Gastrocnemius medialis (tissue), 4 donors: Measurements from ENCODE around the gene RBCK1. TPM values are rescaled to one million over a fixed set of nuclear protein-coding genes. Genes with fewer than 3 reads are reported as not detected.

ENCODE experiments used
- ATAC-seq, 2 donors: fragments of 150-250 bp; one replicate each; pipeline ENCODE4 v1.9.1; 2016
- DNase-seq, 2 donors: peaks; one replicate each; pipeline ENCODE4 v3.0.0-alpha.2; 2019
- H3K27ac ChIP-seq, 4 donors: fragments of 200-600 bp; sonication (generic); 1 replicate in 1 of 4; 2 replicates in 3 of 4; pipeline ENCODE4 v1.5.1; 2016 to 2018; ENCODE audit warnings: mild to moderate bottlenecking in 2 of 4, moderate library complexity in 1 of 4
- H3K27me3 ChIP-seq, 3 donors: fragments of 200-600 bp; sonication (generic) in 2 of 3; 1 replicate in 1 of 3; 2 replicates in 2 of 3; pipeline versions ENCODE4 v1.5.1 to v1.6.0; 2016 to 2019; ENCODE audit warnings: mild to moderate bottlenecking in 1 of 3, moderate library complexity in 1 of 3
- H3K36me3 ChIP-seq, 2 donors: fragments of 200-600 bp; sonication (generic) in 1 of 2; one replicate each; pipeline ENCODE4 v1.5.1; 2017 to 2018
- H3K4me1 ChIP-seq, 2 donors: fragments of 200-600 bp; sonication (generic) in 1 of 2; one replicate each; pipeline ENCODE4 v1.5.1; 2016 to 2017; ENCODE audit warnings: mild to moderate bottlenecking in 2 of 2
- H3K4me3 ChIP-seq, 4 donors: fragments of 200-600 bp; sonication (generic) in 3 of 4; 1 replicate in 1 of 4; 2 replicates in 3 of 4; pipeline ENCODE4 v1.5.1; 2016 to 2019; ENCODE audit warnings: mild to moderate bottlenecking in 2 of 4
- H3K9me3 ChIP-seq, 3 donors: fragments of 200-600 bp; sonication (generic) in 2 of 3; 1 replicate in 1 of 3; 2 replicates in 2 of 3; pipeline ENCODE4 v1.5.1; 2016 to 2019
- POLR2A ChIP-seq, 2 donors: fragments of 450-650 bp; IDR thresholded peaks; one replicate each; pipeline ENCODE4 v1.6.1; 2017; ENCODE audit warnings: antibody characterized with exemption in 2 of 2, mild to moderate bottlenecking in 2 of 2, moderate library complexity in 2 of 2
- in situ Hi-C, 4 donors: fragments of 200-750 bp; cut with MboI; loops; one replicate each; pipeline versions ENCODE4 v1.15.0 to v1.8.0; 2017; ENCODE audit warnings: low sequenced_read_pairs in 4 of 4
- intact Hi-C: fragments of 100-400 bp; cut with DNase I; formaldehyde crosslinking; loops from one replicate; pipeline ENCODE4 v1.15.1; 2023; ENCODE audit warnings: low total_unique reads
- total RNA-seq, 4 donors: library from RNA; depleted of rRNA; stranded (reverse); fragments of >200 nt; gene quantifications; one replicate each; pipeline versions ENCODE4 v1.1.0 to v1.2.3, GENCODE V29; 2016
- TF ChIP-seq, protein P1 (sequence below), 5 experiments: fragments of 450-650 bp in 3 of 5; fragments of 200-600 bp in 2 of 5; sonication (generic) in 2 of 5; IDR thresholded peaks in 4 of 5; conservative IDR thresholded peaks in 1 of 5; 1 replicate in 4 of 5; 2 replicates in 1 of 5; pipeline ENCODE4 v1.5.1; 2016 to 2019; ENCODE audit warnings: antibody characterized with exemption in 5 of 5, mild to moderate bottlenecking in 3 of 5, moderate library complexity in 3 of 5

RBCK1 gene
- total RNA-seq, 4 donors from 2014 or later, result 38.6 to 76.5 (median 62.6) TPM

DNA sequence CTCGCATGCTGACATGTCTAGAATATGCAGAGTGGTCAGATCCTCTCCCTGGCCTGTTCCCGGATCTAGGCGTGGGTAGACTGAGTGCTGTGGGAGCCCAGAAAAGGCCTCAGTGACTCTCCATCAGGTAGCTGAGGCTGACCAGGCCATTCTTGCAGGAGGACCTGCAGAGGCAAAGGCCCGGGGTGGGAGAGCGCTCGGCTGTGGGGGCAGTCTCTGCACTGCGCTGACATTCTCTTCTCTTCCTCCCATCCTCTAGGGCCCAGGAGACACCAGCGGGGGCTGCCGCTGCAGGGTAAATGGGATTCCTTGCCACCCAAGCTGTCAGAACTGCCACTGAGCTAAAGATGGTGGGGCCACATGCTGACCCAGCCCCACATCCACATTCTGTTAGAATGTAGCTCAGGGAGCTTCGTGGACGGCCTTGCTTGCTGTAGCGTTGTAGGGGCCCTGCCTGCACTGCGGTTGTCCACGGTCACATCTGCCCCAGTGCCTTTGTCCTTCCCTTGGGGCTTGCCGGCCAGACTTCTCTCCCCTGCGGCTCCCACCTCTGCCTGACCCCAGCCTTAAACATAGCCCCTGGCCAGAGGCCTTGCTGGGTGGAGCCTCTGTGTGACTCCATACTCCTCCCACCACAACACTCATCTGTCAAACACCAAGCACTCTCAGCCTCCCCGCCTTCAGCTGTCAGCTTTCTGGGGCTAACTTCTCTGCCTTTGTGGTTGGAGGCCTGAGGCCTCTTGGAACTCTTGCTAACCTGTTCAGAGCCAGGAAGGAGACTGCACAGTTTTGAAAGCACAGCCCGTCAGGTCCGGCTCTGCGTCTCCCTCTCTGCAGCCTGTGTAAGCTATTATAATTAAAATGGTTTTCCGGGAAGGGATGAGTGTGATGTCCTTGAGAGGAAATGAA is 22.2 kb downstream of the RBCK1 start:
- in situ Hi-C loops (loop anchor here in 1 of 4 donors (10.0 kb wide), 1 partner anchor 76 kb away; no protein-coding TSS in a partner anchor), intact Hi-C loops (no loop called here)
- Histone ChIP-seq H3K27ac (no peak overlapping the region), H3K36me3 (peaks cover 0 to 58% of the 10 kb centered on the region in 2 donors), H3K4me1 (peaks cover 0 to 12% of the 10 kb centered on the region in 2 donors), H3K9me3 (no peaks in the 10 kb centered on the region), H3K27me3 (no peaks in the 10 kb centered on the region), H3K4me3 (no peak overlapping the region)
- DNase-seq (no peak), ATAC-seq (no peak)
- TF ChIP-seq, protein P1, sequence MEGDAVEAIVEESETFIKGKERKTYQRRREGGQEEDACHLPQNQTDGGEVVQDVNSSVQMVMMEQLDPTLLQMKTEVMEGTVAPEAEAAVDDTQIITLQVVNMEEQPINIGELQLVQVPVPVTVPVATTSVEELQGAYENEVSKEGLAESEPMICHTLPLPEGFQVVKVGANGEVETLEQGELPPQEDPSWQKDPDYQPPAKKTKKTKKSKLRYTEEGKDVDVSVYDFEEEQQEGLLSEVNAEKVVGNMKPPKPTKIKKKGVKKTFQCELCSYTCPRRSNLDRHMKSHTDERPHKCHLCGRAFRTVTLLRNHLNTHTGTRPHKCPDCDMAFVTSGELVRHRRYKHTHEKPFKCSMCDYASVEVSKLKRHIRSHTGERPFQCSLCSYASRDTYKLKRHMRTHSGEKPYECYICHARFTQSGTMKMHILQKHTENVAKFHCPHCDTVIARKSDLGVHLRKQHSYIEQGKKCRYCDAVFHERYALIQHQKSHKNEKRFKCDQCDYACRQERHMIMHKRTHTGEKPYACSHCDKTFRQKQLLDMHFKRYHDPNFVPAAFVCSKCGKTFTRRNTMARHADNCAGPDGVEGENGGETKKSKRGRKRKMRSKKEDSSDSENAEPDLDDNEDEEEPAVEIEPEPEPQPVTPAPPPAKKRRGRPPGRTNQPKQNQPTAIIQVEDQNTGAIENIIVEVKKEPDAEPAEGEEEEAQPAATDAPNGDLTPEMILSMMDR (IDR thresholded peaks at IDR 0.05 in 4 of 5, conservative IDR thresholded peaks at IDR 0.05 in 1 of 5), result no peak
- no peak for TF ChIP-seq POLR2A (IDR thresholded peaks at IDR 0.05)

DNA sequence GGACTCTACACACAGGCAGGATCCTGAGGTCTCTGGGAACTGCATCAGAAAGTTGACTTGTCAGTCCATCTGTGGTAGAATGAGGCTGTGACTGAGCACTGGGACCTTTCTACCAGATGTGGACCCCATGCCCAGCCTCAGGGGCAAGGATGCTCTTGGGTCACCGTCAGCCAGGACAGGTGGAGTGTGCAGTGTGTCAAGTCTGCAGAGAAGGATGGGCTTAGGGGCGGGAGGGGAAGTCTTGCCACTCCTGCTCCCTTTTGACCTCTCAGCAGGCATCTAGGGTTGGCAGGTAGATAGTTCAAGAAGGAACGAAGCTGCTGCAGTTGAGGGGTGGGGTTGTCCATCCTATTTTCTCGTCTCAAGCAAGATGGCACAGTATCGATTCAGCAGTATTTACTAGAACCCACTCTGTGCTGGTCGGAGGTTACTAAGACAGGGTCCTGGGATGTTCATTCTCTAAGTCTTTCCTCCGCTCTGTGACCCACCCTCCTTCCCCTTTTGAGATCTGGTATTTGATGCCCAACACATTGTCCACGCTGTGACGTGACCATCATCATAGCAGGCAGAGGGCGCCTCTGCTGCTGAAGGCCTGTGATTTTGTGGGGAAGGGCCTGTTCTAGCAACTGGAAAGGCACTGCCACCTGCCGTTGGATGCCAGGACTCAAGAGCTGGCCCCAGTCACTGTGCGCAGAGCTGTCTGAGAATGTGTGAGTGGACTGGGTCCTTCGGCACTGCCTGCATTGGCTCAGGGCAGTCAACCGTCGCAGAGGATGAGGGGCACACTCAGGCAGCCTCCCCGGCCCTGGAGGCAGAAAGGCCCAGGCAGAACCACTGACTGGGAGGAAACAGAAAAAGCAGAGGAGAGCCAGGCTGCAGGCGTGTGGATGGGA is 23.2 kb downstream of the RBCK1 start:
- Histone ChIP-seq H3K27me3 (no peaks in the 10 kb centered on the region), H3K4me3 (no peak overlapping the region), H3K36me3 (peaks cover 0 to 67% of the 10 kb centered on the region in 2 donors), H3K27ac (no peak overlapping the region), H3K4me1 (peaks cover 0 to 12% of the 10 kb centered on the region in 2 donors), H3K9me3 (no peaks in the 10 kb centered on the region)
- no peak for TF ChIP-seq POLR2A (IDR thresholded peaks at IDR 0.05)
- TF ChIP-seq, protein P1 (IDR thresholded peaks at IDR 0.05 in 4 of 5, conservative IDR thresholded peaks at IDR 0.05 in 1 of 5), result peak; percentile 43 to 57 (median 49)
- ATAC-seq, result peak; percentile 79 to 81
- in situ Hi-C loops (loop anchor here in 1 of 4 donors (10.0 kb wide), 1 partner anchor 76 kb away; no protein-coding TSS in a partner anchor), intact Hi-C loops (loop anchor here (1.0 kb wide), 1 partner anchor 77 kb away; no protein-coding TSS in a partner anchor)
- DNase-seq, result peak; percentile 28 to 60

DNA sequence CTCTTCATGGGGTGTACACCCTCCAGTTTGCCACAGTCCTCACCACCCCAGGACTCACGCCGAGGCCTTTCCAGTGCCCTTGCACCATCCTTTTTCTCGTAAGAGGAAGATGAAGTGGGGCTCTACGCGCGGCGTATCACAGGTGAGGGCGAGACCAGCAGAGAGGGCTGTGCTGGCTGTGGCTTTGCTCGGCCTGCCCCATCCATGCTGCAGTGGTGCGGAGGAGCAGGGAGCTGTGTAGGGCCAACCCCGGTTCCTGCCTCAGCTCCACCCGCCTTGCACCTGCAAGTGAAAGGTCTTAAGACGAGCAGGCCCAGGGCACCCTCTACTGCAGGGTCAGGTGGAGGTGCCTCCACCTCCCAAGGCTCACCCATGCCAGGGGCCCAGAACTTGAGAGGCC is 24.1 kb downstream of the RBCK1 start:
- H3K36me3 ChIP-seq, result peaks cover 0 to 67% of the 10 kb centered on the region in 2 donors
- no peak overlapping the region for H3K27ac ChIP-seq
- no peaks in the 10 kb centered on the region for H3K9me3 ChIP-seq
- DNase-seq, result no peak
- no peak for TF ChIP-seq POLR2A (IDR thresholded peaks at IDR 0.05)
- TF ChIP-seq, protein P1 (IDR thresholded peaks at IDR 0.05 in 4 of 5, conservative IDR thresholded peaks at IDR 0.05 in 1 of 5), result no peak
- intact Hi-C loops, result no loop called here
- in situ Hi-C loops, result loop anchor here in 1 of 4 donors (10.0 kb wide), 1 partner anchor 77 kb away; no protein-coding TSS in a partner anchor
- peaks cover 0 to 12% of the 10 kb centered on the region in 2 donors for H3K4me1 ChIP-seq
- no peak overlapping the region for H3K4me3 ChIP-seq
- ATAC-seq, result no peak
- no peaks in the 10 kb centered on the region for H3K27me3 ChIP-seq

DNA sequence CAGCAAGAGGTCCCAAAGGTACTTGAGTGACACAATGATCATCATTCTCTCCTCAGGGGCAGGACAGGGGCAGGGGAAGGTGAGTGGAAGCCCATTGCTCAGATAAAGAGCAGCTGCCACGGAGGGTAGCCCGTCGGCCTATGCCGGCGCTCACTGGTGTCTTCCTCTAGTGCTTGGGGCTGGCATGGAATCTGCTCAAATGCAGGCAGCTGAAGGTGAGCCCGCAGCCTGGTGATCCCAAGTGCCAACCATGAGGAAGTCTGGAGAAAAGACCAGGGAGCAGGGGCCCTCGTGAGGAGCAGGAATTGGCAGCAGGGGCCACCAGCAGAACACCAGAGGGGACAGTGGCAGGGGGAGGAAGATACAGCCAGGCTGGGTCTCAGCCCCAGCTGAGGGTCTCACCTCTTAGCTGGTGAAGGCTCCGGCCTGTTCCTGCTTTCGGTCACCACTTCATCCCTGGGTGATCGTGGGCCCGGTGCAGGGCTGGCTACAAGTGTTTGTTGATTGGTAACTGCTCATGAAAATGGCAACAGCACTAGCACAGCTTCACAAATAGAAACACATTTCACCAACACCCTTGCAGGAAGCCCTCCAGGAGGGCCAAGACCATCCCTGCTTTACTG is 24.7 kb downstream of the RBCK1 start:
- ATAC-seq, result no peak
- H3K9me3 ChIP-seq, result no peaks in the 10 kb centered on the region
- no peak for DNase-seq
- peak overlapping the region in 3 of 4 donors; percentile 20 to 33 (median 30) for H3K27ac ChIP-seq
- no peak overlapping the region for H3K4me3 ChIP-seq
- TF ChIP-seq POLR2A (IDR thresholded peaks at IDR 0.05), result no peak
- TF ChIP-seq, protein P1 (IDR thresholded peaks at IDR 0.05 in 4 of 5, conservative IDR thresholded peaks at IDR 0.05 in 1 of 5), result no peak
- in situ Hi-C loops, result loop anchor here in 1 of 4 donors (10.0 kb wide), 1 partner anchor 78 kb away; no protein-coding TSS in a partner anchor
- intact Hi-C loops, result no loop called here
- peaks cover 4 to 12% of the 10 kb centered on the region in 2 donors for H3K4me1 ChIP-seq
- H3K27me3 ChIP-seq, result no peaks in the 10 kb centered on the region
- peaks cover 0 to 63% of the 10 kb centered on the region in 2 donors for H3K36me3 ChIP-seq
